Sigmoid colon (tissue), 7 donors: Measurements from ENCODE around the gene EMP1. TPM values are rescaled to one million over a fixed set of nuclear protein-coding genes. Genes with fewer than 3 reads are reported as not detected.

Experiments used
- DNase-seq: peaks from one replicate; pipeline ENCODE4 v3.0.0-alpha.2; 2019
- H3K27ac ChIP-seq, 4 donors: fragments of 200-600 bp; sonication (generic); one replicate each; pipeline ENCODE4 v1.5.1; 2016 to 2019; ENCODE audit warnings: mild to moderate bottlenecking in 1 of 4
- H3K27me3 ChIP-seq, 3 donors: fragments of 200-600 bp; sonication (generic); one replicate each; pipeline ENCODE4 v1.5.1; 2019; ENCODE audit warnings: mild to moderate bottlenecking in 1 of 3
- H3K36me3 ChIP-seq, 4 donors: fragments of 200-600 bp; sonication (generic); one replicate each; pipeline ENCODE4 v1.5.1; 2016 to 2019
- H3K4me1 ChIP-seq, 4 donors: fragments of 200-600 bp; sonication (generic); one replicate each; pipeline ENCODE4 v1.5.1; 2017 to 2019
- H3K4me3 ChIP-seq, 4 donors: fragments of 200-600 bp; sonication (generic); one replicate each; pipeline ENCODE4 v1.5.1; 2017 to 2019; ENCODE audit warnings: mild to moderate bottlenecking in 2 of 4, moderate library complexity in 1 of 4
- H3K9me3 ChIP-seq, 4 donors: fragments of 200-600 bp in 3 of 4; sonication (generic) in 3 of 4; one replicate each; pipeline versions ENCODE4 v1.5.1 to v1.6.1; 2013 to 2019
- EP300 ChIP-seq, 4 donors: sonication (generic); formaldehyde crosslinking; IDR thresholded peaks; one replicate each; pipeline ENCODE4 v1.6.1; 2017; ENCODE audit warnings: antibody characterized with exemption in 4 of 4
- POLR2A ChIP-seq, 2 donors: fragments of 450-650 bp; IDR thresholded peaks; one replicate each; pipeline ENCODE4 v1.6.1; 2016; ENCODE audit warnings: antibody characterized with exemption in 2 of 2, mild to moderate bottlenecking in 2 of 2, moderate library complexity in 2 of 2
- POLR2AphosphoS5 ChIP-seq, 4 donors: sonication (generic); formaldehyde crosslinking; IDR thresholded peaks; one replicate each; pipeline ENCODE4 v1.6.1; 2017; ENCODE audit warnings: antibody characterized with exemption in 4 of 4
- WGBS, 2 donors: extraction: QIAGEN DNeasy Blood & Tissue Kit; methylation state at CpG; one replicate each; pipeline ENCODE4 v1.1.7; 2013; 5-methylcytosine and 5-hydroxymethylcytosine counted together
- intact Hi-C: fragments of 100-400 bp; cut with DNase I; formaldehyde crosslinking; loops from one replicate; pipeline ENCODE4 v1.15.1; 2023
- polyA plus RNA-seq, 3 donors: library from polyadenylated mRNA; stranded (reverse); fragments of 200-250 nt; gene quantifications; one replicate each; pipeline ENCODE4 v1.2.3, GENCODE V29; 2013
- total RNA-seq, 4 donors: library from RNA; depleted of rRNA; stranded (reverse); fragments of >200 nt; gene quantifications; one replicate each; pipeline ENCODE4 v1.1.0, GENCODE V29; 2016
- TF ChIP-seq, protein P1 (sequence below), 4 experiments: fragments of 450-650 bp in 3 of 4; fragments of 200-600 bp in 1 of 4; IDR thresholded peaks; one replicate each; pipeline ENCODE4 v1.5.1; 2016 to 2019; ENCODE audit warnings: antibody characterized with exemption in 4 of 4, mild to moderate bottlenecking in 3 of 4, moderate library complexity in 2 of 4
- donor health status: healthy with polysubstance abuse.
- donor health status: Bipolar disorder and iron deficiency.
- donor health status: healthy.

The EMP1 gene
- total and polyA plus RNA-seq, 7 donors = 25.8 to 172 (median 85.5) TPM

- no peak for DNase-seq
- TF ChIP-seq POLR2A (IDR thresholded peaks at IDR 0.05) = no peak
- no peak for TF ChIP-seq EP300 (IDR thresholded peaks at IDR 0.05)
- TF ChIP-seq POLR2AphosphoS5 (IDR thresholded peaks at IDR 0.05) = no peak
- TF ChIP-seq, protein P1, sequence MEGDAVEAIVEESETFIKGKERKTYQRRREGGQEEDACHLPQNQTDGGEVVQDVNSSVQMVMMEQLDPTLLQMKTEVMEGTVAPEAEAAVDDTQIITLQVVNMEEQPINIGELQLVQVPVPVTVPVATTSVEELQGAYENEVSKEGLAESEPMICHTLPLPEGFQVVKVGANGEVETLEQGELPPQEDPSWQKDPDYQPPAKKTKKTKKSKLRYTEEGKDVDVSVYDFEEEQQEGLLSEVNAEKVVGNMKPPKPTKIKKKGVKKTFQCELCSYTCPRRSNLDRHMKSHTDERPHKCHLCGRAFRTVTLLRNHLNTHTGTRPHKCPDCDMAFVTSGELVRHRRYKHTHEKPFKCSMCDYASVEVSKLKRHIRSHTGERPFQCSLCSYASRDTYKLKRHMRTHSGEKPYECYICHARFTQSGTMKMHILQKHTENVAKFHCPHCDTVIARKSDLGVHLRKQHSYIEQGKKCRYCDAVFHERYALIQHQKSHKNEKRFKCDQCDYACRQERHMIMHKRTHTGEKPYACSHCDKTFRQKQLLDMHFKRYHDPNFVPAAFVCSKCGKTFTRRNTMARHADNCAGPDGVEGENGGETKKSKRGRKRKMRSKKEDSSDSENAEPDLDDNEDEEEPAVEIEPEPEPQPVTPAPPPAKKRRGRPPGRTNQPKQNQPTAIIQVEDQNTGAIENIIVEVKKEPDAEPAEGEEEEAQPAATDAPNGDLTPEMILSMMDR (IDR thresholded peaks at IDR 0.05) = no peak
Measured at GRCh38 chr12:13206560-13206897, 10.0 kb downstream of the EMP1 start.

DNA sequence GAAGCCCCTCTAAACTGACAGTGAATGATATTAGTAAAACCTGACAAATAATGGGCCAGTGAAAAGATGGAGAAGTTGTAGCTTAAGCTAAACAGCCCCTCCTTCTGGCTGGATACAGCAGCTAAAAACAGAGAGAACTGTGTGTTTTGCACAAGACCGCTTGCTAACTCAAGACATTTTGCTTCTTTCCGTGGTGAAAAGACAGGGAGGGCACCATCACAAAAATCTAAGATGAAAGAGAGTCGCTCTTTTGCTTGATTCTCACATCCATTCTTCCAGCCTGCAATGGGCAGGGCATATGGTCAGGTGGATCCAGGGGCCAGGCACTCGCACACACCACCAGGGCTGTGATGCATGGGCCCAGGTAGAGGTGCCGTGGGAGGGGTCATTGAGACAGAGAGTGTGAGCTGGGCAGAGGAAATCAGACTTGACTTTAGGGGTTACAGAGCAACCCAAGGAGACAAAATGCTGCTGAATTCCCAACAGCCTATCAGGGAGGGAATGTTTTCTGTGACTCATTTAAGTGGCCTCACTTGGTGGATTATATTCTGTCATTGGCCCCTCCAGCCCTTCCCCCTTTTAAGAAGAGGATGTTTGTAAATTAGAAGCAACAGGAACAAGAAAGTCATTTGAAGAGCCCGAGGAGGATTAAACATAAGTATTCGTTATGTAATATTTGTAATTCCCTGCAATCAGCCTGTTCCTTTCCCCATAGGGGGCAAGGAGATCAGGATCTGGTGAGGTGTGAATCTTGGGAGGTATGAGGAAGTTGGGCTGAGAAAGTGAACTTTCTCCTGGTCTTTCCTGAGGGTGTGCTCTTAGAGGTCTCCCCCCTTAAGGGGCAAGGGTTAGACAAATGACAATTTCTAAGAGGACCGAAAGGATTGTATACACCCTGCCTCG is 12.3 kb downstream of the EMP1 start:
- H3K36me3 ChIP-seq = peaks cover 0 to 9% (median 2%) of the 10 kb centered on the region in 4 donors
- no peak overlapping the region for H3K4me3 ChIP-seq
- no peaks in the 10 kb centered on the region for H3K9me3 ChIP-seq
- DNase-seq = no peak
- H3K27ac ChIP-seq = peak overlapping the region in 2 of 4 donors; percentile 9 to 22
- H3K4me1 ChIP-seq = peaks cover 0 to 52% (median 39%) of the 10 kb centered on the region in 4 donors
- H3K27me3 ChIP-seq = no peaks in the 10 kb centered on the region
- intact Hi-C loops = no loop called here
- TF ChIP-seq, protein P1 (IDR thresholded peaks at IDR 0.05) = peak in 1 of 4 experiments; percentile 17
- no peak for TF ChIP-seq POLR2AphosphoS5 (IDR thresholded peaks at IDR 0.05)
- 44 to 66% methylated on average over 9 of the region's 9 CpGs for WGBS, 2 donors

More at GRCh38 chr12:13206560-13206897, 10.0 kb downstream of the EMP1 start:
- Histone ChIP-seq H3K27ac (peak overlapping the region in 2 of 4 donors; percentile 39 to 45), H3K4me3 (no peak overlapping the region), H3K27me3 (no peaks in the 10 kb centered on the region), H3K9me3 (no peaks in the 10 kb centered on the region), H3K36me3 (no peaks in the 10 kb centered on the region), H3K4me1 (peaks cover 0 to 63% (median 35%) of the 10 kb centered on the region in 4 donors)
- WGBS, 2 donors = 74 to 82% methylated on average over 1 of the region's 1 CpG
- intact Hi-C loops = no loop called here

GRCh38 chr12:13209436-13210235 is 13.1 kb downstream of the EMP1 start:
- TF ChIP-seq POLR2AphosphoS5 (IDR thresholded peaks at IDR 0.05) (no peak), EP300 (IDR thresholded peaks at IDR 0.05) (no peak)
- intact Hi-C loops = loop anchor here (5.0 to 10.0 kb wide), 3 partner anchors 112 to 425 kb away; partner anchors contain the start of gene APOLD1
- H3K4me3 ChIP-seq = no peak overlapping the region
- peaks cover 0 to 17% (median 7%) of the 10 kb centered on the region in 4 donors for H3K36me3 ChIP-seq
- H3K4me1 ChIP-seq = peaks cover 0 to 46% (median 39%) of the 10 kb centered on the region in 4 donors
- WGBS, 2 donors = 53 to 67% methylated on average over 7 of the region's 7 CpGs
- no peaks in the 10 kb centered on the region for H3K27me3 ChIP-seq
- no peak for DNase-seq
- H3K27ac ChIP-seq = peak overlapping the region in 2 of 4 donors; percentile 9 to 22
- no peaks in the 10 kb centered on the region for H3K9me3 ChIP-seq

DNA sequence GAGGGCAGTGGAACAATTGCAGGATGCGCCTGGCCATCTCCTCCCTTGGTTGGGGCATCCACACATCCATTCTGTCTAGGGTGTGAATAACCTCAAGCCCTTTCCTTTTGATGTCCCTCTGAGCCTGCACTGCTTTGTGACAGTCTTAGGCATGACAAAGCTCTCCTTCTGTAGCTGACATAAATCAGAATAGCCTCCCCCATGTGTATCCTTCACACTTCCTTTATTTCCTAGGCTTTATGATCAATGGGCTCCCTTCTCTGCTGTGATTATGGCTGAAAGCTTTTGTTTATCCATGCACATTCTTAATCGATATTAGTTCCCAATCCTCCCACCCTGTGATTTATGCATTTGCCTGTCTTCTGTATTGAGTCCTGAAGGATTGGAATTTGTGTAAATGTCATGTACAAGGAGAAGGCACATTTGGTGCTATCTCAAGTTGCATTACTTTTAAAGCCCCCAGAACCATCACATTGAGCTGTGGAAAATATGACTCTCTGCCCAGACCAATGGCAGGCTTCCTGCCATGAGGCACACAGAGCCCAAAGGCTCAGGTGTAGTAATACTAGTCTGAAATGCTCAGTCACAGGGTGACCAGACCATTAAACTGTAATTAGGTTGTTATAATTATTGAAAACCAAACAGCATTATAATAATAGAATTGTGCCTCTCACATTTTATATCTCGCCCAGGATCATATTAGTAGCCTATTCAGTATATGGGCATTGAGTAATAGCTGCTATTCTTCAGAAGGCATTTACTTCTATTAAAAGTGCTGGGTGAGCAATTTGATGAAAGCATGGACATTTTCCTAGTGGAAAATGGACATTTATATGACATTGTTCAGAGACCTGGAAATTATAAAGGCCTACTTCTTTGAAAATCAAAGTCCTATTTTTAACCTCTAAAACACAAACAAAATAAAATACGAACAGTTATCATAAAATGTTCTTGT is 14.0 kb downstream of the EMP1 start:
- Histone ChIP-seq H3K36me3 (peaks cover 4 to 26% (median 13%) of the 10 kb centered on the region in 4 donors), H3K9me3 (no peaks in the 10 kb centered on the region), H3K4me3 (no peak overlapping the region), H3K27ac (peak overlapping the region in 1 of 4 donors; percentile 17), H3K4me1 (peaks cover 0 to 46% (median 39%) of the 10 kb centered on the region in 4 donors), H3K27me3 (no peaks in the 10 kb centered on the region)
- TF ChIP-seq POLR2AphosphoS5 (IDR thresholded peaks at IDR 0.05) = no peak
- TF ChIP-seq, protein P1 (IDR thresholded peaks at IDR 0.05) = no peak
- no peak for DNase-seq
- intact Hi-C loops = loop anchor here (5.0 to 10.0 kb wide), 3 partner anchors 113 to 426 kb away; partner anchors contain the start of gene APOLD1
- 80 to 92% methylated on average over 4 of the region's 4 CpGs for WGBS, 2 donors
